DOHH2 (cell line): ENCODE data around the gene FGF7.

ENCODE experiments used
- EZH2phosphoT487 ChIP-seq: fragments of 200-600 bp; sonication (generic); IDR thresholded peaks from 2 replicates; pipeline ENCODE4 v1.6.1; 2017; ENCODE audit warnings: borderline replicate concordance, mild to moderate bottlenecking, antibody characterized with exemption, low read length, moderate library complexity, mixed read lengths
- TF ChIP-seq, protein P1 (sequence below): fragments of 200-600 bp; sonication (generic); IDR thresholded peaks from one replicate; pipeline ENCODE4 v1.5.1; 2014; ENCODE audit warnings: antibody characterized with exemption, mild to moderate bottlenecking, low read depth, low read length; ENCODE audit not compliant: poor library complexity, severe bottlenecking

DNA sequence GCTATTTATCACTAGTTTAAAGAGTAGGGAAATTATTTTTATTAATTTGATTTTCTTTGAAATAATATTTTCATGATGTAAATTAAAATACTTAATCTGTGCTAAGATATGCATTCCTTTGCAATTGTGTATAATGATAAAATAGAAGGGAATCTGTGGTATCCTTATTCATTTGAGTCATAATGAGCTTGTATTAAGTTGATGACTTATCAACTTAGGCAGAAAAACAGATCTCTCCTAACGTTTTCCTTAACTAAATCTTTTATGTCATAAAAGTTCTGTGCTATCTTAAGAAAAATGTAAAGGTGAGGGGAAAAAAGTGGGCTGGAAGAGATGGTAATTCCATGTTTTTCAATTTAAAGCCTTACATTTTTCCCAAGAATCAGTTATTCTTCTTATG is 1.9 kb downstream of the FGF7 start:
- TF ChIP-seq, protein P1, sequence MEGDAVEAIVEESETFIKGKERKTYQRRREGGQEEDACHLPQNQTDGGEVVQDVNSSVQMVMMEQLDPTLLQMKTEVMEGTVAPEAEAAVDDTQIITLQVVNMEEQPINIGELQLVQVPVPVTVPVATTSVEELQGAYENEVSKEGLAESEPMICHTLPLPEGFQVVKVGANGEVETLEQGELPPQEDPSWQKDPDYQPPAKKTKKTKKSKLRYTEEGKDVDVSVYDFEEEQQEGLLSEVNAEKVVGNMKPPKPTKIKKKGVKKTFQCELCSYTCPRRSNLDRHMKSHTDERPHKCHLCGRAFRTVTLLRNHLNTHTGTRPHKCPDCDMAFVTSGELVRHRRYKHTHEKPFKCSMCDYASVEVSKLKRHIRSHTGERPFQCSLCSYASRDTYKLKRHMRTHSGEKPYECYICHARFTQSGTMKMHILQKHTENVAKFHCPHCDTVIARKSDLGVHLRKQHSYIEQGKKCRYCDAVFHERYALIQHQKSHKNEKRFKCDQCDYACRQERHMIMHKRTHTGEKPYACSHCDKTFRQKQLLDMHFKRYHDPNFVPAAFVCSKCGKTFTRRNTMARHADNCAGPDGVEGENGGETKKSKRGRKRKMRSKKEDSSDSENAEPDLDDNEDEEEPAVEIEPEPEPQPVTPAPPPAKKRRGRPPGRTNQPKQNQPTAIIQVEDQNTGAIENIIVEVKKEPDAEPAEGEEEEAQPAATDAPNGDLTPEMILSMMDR, result no peak
- TF ChIP-seq EZH2phosphoT487, result no peak
